Gastrocnemius medialis (tissue), 4 donors: ENCODE data around the gene SDF2.

Experiments
- POLR2A ChIP-seq, 2 donors: fragments of 450-650 bp; IDR thresholded peaks; one replicate each; pipeline ENCODE4 v1.6.1; 2017; ENCODE audit warnings: antibody characterized with exemption in 2 of 2, mild to moderate bottlenecking in 2 of 2, moderate library complexity in 2 of 2
- TF ChIP-seq, protein P1 (sequence below), 5 experiments: fragments of 450-650 bp in 3 of 5; fragments of 200-600 bp in 2 of 5; sonication (generic) in 2 of 5; IDR thresholded peaks in 4 of 5; conservative IDR thresholded peaks in 1 of 5; 1 replicate in 4 of 5; 2 replicates in 1 of 5; pipeline ENCODE4 v1.5.1; 2016 to 2019; ENCODE audit warnings: antibody characterized with exemption in 5 of 5, mild to moderate bottlenecking in 3 of 5, moderate library complexity in 3 of 5

DNA sequence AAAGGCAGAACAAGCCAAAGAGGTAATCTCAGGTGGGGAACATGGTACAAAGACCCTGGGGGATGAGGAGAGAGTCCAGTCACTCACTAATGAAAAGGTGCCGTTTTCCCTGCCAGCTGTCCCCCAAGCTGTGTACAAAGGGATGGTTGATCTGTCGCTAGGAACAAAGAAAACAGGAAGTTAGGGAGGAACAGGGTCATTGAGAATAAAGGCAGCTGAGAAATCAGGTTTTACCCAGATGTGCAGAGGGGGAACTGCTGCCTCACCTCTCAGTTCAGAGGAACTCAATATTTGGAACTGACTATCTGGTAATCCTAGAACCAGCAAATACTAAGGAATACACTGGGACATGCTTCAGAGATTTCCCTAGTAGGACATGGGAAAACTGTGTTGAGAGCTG is 49.2 kb downstream of the SDF2 start:
- TF ChIP-seq, protein P1, sequence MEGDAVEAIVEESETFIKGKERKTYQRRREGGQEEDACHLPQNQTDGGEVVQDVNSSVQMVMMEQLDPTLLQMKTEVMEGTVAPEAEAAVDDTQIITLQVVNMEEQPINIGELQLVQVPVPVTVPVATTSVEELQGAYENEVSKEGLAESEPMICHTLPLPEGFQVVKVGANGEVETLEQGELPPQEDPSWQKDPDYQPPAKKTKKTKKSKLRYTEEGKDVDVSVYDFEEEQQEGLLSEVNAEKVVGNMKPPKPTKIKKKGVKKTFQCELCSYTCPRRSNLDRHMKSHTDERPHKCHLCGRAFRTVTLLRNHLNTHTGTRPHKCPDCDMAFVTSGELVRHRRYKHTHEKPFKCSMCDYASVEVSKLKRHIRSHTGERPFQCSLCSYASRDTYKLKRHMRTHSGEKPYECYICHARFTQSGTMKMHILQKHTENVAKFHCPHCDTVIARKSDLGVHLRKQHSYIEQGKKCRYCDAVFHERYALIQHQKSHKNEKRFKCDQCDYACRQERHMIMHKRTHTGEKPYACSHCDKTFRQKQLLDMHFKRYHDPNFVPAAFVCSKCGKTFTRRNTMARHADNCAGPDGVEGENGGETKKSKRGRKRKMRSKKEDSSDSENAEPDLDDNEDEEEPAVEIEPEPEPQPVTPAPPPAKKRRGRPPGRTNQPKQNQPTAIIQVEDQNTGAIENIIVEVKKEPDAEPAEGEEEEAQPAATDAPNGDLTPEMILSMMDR (IDR thresholded peaks at IDR 0.05 in 4 of 5, conservative IDR thresholded peaks at IDR 0.05 in 1 of 5) = no peak
- TF ChIP-seq POLR2A (IDR thresholded peaks at IDR 0.05) = no peak
